ENCODE data around the gene SPOCD1.

DNA sequence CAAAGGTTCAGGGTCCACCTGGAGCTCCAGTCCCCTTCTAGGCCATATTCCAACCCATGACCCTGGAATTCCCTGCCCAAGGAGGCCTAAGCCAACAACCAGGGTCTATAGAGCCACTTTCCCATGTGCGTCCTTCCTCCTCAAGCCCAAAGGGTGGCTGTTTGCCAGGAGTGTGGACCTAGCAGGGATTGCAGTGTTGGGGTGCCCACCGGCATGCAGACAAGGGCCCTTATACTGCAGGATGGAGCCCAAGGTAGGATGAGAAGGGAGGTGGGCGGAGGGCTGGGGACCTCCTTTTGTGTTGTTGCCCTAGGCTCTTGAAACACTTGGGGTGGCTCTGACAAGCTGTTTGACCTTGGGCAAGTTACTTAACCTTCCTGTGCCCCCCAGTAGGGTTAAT, 32.0 kb downstream of the SPOCD1 start:
- TF ChIP-seq POLR2AphosphoS5 (IDR thresholded peaks at IDR 0.05; ENCODE audit: low read depth, low read length): no peak
- no peak for TF ChIP-seq POLR2A (IDR thresholded peaks at IDR 0.05; ENCODE audit: low read depth, low read length)
